Activated gamma-delta T cell treated with anti-CD3 and anti-CD28 coated beads, Interleukin-2, amount 50 U/mL, for 16 hours (primary cell): ENCODE data around the gene CDCP1.
"Not testable (repeated sequence)": the region's sequence is repeated elsewhere in the genome, so short reads cannot be mapped to it uniquely, and the experiment has no call there.

ENCODE experiments used
- DNase-seq: peaks from one replicate; pipeline ENCODE4 v3.0.0-alpha.2; 2020; ENCODE audit warnings: low read depth

CDCP1 gene

GRCh38 chr3:45171283-45171682 lies 25.1 kb upstream of the CDCP1 start:
- no peak for DNase-seq

DNA sequence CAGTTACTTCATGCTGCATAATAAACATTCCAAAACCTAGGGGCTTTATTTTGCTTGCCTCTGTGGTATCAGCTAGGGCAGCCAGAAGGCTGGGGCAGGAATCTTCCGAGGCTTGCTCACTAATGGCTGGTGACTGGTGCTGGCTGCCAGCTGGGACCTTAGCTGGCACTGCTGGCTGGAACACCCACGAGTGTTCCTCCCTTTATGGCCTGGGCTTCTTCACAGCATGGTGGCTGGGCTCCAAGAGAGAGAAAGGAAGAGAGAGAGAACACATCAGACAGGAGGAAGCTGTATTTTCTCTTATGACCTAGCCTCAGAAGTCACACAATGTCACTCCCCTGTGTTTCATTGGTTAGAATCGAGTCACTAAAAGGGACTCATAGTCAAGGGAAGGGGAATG lies 23.9 kb upstream of the CDCP1 start:
- no peak for DNase-seq

DNA sequence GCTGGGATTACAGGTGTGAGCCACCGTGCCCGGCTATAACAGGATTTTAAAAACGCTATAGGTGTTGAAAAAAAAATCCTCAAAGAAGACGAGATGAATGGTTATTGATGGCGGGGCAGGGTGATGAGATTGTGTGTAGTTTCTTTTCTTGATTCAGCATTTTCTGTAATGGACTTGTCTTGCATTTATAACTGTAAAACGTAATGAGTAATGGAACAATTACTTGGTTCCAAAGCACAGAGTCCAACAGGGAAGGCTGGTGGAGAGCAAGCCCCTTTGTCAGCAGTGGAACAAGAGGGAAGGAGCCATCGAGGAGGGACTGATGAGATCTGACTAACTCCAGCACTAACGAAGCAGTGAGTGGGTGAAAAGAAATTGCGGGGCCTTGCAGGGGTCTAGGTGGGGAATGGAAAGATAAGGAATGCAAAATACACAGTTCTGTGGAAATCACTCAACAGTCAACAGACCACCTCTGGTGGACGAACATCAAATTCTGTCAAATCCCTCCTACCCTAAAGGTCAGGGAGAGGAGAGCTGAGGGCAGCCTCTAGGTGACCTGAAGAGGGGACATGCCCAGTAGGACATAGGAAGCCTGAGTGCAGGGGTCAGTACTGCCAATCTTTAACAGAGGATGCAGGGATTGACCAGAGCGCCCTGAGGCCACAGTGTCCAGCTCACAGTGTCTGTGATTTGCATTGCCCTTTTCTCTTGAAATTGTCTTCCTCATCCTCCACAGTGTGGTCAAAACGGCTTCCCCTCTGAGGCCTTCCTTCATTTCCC lies 23.1 kb upstream of the CDCP1 start:
- DNase-seq = no peak

- DNase-seq = no peak
These were observed 22.3 kb upstream of the CDCP1 start for GRCh38 chr3:45168451-45168850.

DNA sequence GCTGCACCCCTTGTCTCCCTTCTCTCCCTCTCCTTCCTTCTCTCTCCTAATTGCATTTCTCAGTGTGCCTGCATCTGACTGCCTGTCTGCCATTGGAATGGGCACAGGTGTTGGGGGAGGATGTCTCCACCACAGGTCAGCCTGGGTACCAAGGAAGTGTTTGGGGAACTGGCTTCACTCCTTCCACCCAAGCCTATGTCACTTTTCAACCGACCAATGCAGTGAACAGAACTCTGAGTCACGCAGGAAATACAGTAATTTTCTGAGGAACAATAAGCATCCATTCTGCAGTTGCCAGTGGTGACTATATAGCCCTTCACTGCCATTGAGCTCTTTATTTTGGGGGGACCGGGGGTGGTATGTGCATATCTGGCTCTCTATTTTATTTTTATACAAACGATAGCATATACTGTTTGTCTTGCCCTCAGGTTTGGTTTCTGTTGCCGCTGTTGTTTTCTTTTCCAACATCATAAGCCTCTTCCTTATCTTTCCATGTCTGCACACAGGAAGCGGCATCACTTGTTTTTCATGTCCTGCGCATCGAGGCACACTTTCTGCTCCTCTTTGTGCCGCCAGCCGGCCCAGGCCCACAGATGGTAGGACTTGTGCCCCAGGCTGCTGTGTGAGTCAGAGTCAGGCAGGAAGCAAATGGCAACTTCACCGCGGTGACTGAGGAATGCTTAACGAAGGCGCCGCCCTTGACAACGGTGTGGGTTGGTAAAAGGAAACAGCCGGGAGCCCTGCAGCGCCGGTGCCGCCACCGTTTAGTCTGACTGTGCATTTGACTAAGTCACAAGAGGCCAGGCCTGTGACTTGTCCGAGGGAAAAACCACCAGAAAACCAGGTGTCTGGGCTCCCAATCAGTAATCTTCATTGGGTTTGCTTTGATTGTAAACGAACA lies 21.1 kb upstream of the CDCP1 start:
- peak; percentile 64 for DNase-seq

- no peak for DNase-seq
These were observed 20.2 kb upstream of the CDCP1 start for GRCh38 chr3:45166321-45166879.

DNA sequence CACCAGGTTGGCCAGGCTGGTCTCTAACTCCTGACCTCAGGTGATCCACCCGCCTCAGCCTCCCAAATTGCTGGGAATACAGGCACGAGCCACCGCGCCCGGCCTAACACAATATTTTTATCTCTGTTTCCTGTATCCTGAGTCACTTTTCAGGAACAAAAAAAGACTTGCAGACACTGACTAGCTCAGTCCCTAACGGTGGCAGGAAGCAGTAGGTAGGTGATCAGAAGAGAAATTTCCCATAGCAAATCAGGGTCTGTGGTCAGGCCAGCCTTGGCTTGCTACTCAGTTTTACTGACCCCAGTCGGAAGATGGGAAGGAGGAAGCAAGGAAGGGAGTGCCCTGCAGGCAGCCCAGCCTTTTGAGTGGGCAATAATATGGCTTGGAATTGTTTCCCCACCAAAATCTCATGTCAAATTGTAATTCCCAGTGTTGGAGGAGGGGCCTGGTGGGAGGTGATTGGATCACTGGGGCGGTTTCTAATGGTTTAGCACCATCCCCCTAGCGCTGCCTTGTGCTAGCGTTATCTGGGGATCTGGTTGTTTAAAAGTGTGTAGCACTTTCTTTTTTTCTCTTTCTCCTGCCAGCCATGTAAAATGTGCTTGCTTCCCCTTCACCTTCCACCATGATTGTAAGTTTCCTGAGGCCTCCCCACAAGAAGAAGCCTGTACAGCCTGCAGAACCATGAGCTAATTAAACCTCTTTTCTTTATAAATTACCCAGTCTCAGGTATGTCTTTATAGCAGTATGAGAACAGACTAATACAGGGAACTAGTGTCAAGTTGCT lies 19.5 kb upstream of the CDCP1 start:
- DNase-seq = no peak

- no peak for DNase-seq
These were observed 17.9 kb upstream of the CDCP1 start for GRCh38 chr3:45164056-45164455.

GRCh38 chr3:45163481-45163880 lies 17.3 kb upstream of the CDCP1 start:
- no peak for DNase-seq

DNA sequence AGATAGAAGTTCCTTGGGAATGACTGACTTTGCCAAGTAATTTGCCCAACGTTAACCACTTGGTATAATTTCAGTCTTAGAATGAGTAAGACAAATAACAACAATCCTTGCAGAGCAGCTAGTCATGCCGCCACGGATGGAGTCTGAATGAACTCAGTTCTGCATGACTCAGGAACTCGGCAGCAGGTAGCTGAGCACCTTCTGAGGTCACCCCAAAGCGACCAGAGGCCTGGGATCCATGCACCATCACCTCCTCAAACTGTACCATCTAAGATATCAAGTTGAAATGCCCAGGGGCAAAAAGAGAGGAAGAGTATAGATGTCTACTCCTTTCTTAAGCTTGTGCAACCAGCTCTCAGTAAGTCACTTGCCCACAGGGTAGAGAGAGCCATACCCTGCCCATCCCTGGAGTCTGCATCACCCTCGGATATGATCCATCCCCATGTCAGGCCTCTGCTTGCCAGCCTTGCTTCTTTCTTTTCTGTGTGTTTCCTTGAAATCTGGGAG lies 8.5 kb upstream of the CDCP1 start:
- no peak for DNase-seq

DNA sequence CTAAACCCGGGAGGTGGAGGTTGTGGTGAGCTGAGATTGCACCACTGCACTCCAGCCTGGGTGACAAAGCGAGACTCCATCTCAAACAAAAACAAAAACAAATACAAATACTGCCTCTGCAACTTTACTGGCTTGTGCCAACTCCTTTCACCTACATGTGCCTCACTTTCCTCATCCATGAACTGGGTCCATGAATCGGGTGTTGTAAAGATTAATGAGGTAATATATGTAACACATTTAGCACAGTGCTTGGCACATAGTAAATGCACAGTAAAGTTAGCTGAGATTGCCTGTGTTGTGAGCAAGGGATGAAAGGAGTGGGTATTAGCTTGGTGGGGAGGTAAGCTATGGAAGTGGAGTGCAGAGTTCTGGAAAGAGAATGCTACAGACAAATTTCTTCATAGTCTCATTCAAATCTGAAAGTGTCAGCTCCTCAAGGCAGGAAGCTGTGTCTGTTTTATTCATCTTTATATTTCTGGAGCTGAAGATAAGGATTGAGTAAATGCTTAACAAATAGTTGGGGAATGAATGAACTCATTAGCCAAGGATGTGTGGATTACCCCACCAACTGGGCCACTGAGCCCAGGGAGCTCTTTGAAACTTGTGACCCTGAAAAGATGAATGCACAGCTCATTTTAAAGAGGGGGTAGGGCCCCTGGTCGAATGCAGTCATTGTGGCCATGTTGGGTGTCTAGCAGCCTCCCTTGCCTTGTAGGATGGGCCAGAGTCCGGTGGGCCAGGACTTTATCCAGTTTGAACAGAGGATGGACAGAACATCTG lies 7.7 kb upstream of the CDCP1 start:
- no peak for DNase-seq

- DNase-seq = no peak
These were observed 6.1 kb upstream of the CDCP1 start for GRCh38 chr3:45152307-45152706.

DNA sequence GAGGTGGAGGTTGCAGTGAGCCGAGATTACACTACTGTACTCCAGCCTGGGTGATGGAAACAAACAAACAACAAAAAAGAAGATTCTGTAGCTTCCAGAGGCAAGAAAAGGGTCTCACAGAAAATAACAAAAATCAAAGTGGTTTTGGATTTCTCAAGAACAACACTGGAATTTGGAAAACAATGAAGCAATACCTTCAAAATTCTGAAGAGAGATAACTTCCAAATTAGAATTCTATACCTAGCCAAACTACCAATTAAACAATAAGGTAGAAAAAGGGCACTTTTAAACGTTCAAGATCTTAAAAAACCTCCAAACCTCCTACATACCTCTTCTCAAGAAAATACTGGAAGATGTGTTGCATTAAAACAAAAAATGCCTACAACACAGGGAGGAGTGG lies 4.9 kb upstream of the CDCP1 start:
- no peak for DNase-seq

DNA sequence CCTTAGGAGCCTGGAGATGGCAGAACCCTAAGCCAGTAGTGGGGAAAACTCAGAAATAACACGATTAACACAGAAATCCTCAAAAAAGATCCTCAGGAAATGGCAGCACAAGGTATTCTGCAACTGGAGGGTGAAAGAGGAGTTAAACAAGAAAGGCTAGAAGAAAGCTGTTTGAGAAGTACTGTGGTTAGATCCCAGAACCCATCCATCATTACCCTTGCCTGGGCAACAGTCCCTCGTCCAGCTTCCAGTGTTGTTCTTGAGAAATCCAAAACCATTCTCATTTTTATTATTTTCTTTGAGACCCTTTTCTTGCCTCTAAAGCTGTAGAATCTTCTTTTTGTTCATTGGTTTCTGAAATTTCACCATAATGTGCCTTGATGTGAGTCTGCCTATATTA lies 2.7 kb upstream of the CDCP1 start:
- no peak for DNase-seq

DNA sequence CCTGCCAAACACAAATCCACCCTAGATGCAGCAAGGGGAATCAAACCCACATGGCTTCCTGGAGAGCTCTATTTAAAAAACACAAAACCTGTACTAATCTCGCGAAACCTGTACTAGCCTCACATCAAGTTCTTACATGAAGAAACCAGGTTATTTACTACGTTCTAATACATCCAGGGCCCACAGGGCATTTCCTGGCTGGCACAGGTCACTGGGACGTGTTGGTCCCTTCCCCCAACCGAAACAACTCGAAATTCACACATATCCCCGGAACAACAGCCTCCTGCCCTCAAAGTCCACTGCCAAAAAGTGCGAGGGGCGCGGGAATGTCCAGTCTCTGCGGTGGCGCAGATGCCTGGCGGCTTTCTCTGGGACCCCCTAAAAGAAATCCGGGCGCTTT lies 955 bp downstream of the CDCP1 start:
- DNase-seq = no peak

- no peak for DNase-seq
These were observed 2.2 kb downstream of the CDCP1 start for GRCh38 chr3:45143673-45144671.

DNA sequence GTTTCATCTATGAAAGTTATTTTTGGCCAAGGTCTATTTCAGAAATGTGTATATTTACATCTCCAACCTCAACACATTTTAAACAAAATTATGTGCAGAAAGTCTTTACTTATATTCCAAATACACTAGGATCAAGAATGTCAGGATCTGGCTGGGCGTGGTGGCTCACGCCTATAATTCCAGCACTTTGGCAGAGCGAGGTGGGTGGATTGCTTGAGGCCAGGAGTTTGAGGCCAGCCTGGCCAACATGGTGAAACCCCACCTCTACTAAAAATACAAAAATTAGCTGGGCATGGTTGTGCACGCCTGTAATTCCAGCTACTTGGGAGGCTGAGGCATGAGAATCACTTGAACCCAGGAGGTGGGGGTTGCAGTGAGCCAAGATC lies 5.4 kb downstream of the CDCP1 start:
- not testable (repeated sequence) for DNase-seq

DNA sequence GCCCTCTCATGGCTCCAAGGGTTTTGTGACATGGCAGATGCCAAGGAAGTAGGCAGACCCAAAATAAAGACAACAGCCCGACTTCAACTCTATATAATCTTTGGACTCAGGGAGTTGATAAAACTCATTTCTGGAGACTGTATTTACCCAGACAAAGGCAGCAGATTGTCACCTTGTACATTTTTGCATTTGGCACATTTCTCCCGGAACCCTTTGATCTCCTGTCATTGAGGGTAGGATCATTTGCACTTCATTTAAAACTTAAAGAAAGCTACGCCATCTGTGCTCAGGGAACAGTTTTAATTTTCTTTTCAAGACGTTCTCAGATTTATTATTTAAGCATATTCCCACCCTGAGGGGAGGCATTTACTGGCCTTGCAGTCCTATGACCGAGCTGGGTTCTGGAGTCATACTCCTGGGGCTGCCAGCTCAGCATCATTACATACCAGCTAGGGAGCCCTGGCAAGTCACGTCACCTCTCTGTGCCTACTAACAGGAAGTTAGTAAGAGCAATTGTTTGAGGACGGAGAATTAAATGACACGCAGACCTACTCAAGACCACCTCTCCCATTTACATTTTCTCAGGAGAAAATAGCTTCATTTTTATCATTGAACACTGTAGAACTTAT lies 5.9 kb downstream of the CDCP1 start:
- DNase-seq = no peak

DNA sequence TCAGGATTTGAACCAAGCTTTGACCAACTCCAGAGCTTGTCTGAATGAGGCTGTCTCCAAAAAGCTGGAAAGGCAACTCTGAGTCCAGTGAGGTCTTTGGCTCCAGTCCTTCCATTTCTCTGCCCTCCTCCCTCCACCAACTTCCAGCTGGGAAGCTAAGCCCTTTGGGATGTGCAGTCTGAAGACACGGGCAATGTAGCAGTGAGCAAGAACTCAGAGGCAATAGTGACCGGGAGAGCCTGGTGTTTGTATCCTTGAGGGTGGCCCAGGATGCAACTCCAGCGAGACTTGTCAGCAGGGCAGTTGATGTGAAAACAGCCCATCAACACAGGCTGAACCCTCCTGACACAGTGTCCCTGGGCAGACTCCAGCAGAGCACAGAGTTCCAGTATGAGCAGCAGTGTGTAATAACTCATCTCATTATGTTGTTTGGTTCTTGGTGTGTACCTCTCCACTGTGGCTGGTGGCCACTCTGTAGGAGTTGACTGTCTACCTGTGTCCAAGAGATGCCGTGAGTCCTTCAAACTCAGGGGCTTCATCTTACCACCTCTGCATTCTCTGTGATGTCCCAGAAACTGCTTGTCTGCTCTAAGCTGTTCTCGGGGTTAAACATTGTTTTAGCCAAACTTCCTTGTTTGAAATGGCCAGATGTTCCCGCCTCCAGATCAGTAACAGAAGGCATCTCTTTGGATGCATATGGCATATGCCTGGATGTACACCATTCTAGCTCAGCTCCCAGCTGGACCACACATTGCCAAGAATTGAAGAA lies 6.6 kb downstream of the CDCP1 start:
- DNase-seq = no peak
